Activated effector memory CD4-positive, alpha-beta T cell treated with anti-CD3 and anti-CD28 coated beads, Interleukin-2, amount 50 U/mL, for 16 hours (primary cell): Measurements from ENCODE around the gene AMOT.

Experiments
- DNase-seq: peaks from one replicate; pipeline ENCODE4 v3.0.0-alpha.2; 2020

AMOT gene

GRCh38 chrX:112731793-112732192 is 108.8 kb downstream of the AMOT start:
- DNase-seq = no peak
